ENCODE results near the gene SLC7A4.

The SLC7A4 gene

GRCh38 chr22:21038405-21038804, 6.0 kb upstream of the SLC7A4 start:
- DNase-seq: no peak

- DNase-seq: no peak
Measured at GRCh38 chr22:21034989-21035388, 2.6 kb upstream of the SLC7A4 start.

DNA sequence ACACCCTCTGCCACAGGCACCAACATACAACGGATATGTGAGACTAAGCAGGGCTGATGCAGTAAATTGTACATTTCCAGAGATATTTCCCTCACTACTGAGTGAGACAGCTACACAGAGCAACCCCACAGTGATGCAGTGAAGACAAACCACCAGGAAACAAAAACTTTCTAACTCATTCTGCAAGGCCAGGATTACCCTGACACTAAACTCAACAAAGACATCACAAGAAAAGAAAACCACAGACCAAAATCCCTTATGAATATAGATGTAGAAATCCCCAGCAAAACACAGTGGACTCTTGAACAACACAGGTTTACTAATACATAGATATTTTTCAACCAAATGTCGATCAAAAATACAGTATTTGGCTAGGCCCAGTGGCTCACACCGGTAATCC, 1.5 kb upstream of the SLC7A4 start:
- no peak for DNase-seq

- DNase-seq: no peak
Measured at GRCh38 chr22:21032868-21033688, 717 bp upstream of the SLC7A4 start.

- no peak for DNase-seq
Measured at GRCh38 chr22:21031545-21032036, 770 bp downstream of the SLC7A4 start.

DNA sequence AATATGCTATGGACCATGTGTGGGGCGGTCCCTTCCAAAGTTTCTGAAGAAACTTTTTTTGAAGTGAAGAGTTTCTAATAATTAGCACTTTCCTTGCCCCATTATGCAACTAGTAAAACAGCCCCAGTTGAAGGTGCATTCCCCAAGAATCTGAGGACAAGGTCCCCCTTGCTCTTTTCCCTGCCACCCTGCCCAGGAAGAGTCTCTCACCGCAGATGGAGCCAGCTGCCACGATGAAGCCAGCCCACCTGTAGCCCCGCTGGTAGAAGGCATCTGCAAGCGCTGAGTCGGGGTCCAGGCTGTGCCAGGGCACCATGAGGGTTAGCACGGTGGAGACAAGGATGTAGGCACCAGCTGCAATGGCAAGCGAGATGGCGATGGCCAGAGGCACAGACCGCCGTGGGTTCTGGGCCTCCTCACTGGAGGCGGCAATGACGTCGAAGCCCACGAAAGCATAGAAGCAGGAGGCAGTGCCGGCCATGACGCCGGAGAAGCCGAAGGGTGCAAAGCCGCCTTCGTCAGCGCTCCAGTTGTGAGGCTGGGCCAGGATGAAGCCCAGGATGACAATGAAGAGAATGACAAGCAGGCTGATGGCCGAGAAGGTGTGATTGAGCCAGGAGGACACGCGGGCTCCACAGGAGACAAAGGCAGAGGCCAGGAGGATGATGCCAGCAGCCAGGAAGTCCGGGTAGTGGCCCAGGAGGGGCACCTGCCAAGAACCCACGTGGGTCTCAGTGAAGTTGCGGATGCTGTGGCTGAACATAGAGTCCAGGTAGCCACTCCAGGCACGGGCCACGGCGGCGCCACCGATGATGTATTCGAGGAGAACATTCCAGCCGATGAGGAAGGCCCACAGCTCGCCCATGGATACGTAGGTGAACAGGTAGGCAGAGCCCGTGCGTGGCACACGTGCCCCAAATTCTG, 1.5 kb downstream of the SLC7A4 start:
- no peak for DNase-seq

- DNase-seq: no peak
Measured at GRCh38 chr22:21030032-21030431, 2.3 kb downstream of the SLC7A4 start.

GRCh38 chr22:21029486-21030025, 2.8 kb downstream of the SLC7A4 start:
- DNase-seq: no peak

- no peak for DNase-seq
Measured at GRCh38 chr22:21028277-21029251, 3.8 kb downstream of the SLC7A4 start.

DNA sequence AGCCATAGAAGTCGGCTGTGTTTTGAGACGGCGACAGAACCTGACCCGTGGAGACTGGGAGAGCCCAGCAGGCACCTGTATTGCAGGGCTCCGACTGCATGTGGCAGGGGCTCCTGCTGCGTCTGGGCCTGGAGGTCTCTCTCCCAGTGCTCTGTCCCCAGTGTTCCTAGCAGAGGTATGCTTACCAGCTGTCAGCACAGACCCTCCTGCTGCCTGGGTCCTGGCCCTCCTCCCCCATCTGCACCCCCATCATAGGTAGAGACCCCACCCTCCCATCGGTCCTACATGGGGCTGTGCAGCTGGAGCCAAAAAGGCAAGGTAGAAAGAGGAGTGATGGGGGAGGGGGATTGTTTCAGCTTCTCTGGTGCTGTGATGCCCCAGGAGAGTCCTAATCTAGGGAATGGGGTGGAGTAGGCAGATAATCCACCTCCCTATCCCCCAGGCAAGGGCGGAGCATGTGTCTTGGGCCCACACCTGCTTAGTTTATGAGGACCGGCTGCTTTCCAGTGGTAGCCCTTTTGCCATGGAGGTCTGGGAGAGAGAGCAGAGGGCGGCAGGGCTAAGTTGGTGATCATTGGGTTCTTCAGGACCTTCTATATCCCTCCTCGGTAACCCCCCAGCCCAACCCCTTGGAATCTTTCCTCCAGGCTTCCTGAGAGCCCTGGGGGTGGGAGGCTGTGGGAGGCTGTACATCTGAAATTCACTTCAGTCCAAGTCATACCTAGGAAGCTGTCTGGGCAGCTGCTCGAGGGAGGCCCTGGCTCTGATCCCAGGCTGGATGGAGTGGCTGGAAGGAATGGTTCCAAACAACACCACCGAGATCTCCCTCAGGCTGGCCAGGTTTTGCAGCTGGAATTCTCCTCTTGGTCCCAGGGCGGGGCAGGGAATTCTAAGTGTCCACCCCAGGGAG, 5.3 kb downstream of the SLC7A4 start:
- DNase-seq: no peak

DNA sequence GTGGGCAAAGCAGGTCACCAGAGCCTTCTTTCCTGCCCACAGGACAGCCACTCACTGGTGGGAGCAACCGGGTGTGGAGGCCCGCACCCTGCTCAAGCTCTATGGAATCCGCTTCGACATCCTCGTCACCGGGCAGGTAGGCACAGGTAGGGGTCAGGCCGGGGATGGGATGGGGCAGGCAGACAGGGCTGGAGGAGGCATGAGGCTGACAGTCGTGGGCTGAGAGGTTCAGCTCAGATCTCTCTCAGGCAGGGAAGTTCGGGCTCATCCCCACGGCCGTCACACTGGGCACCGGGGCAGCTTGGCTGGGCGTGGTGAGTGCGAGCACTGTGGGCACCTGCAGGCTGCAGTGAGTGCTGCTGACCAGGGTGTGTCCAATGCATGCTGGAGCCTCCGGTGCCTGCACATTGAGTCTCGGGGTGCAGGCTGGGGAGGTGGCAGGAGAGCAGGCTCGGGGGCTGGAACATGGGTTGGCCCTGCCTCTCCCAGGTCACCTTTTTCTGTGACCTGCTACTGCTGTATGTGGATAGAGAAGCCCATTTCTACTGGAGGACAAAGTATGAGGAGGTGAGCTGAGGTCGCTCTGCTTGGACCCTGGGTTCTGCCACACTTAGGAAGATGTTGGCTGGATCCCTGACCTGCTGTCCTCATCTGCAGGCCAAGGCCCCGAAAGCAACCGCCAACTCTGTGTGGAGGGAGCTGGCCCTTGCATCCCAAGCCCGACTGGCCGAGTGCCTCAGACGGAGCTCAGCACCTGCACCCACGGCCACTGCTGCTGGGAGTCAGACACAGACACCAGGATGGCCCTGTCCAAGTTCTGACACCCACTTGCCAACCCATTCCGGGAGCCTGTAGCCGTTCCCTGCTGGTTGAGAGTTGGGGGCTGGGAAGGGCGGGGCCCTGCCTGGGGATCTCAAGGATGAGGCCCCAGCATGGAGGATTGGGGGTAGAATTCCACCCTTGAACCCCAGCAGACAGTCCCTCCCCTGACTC, 6.3 kb downstream of the SLC7A4 start:
- no peak for DNase-seq

GRCh38 chr22:21025266-21025665, 7.1 kb downstream of the SLC7A4 start:
- no peak for DNase-seq

DNA sequence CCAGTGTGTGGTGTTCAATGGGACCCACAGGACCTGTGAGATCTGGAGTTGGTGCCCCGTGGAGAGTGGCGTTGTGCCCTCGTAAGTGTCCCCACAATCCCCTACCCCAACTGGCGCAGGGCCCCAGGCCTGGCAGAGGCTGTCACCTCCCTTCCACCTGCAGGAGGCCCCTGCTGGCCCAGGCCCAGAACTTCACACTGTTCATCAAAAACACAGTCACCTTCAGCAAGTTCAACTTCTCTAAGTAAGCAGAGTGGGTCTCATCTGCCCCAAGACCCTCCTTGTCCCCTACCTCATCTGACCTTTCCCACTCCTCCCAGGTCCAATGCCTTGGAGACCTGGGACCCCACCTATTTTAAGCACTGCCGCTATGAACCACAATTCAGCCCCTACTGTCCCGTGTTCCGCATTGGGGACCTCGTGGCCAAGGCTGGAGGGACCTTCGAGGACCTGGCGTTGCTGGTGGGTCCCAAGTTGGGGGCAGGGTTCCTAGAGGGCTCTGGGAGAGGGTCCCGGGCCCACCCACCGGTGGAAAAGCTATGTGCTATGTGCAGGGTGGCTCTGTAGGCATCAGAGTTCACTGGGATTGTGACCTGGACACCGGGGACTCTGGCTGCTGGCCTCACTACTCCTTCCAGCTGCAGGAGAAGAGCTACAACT, 9.3 kb downstream of the SLC7A4 start:
- no peak for DNase-seq

GRCh38 chr22:21022507-21022906, 9.9 kb downstream of the SLC7A4 start:
- no peak for DNase-seq

- DNase-seq: no peak
Measured at GRCh38 chr22:21020802-21021429, 11.4 kb downstream of the SLC7A4 start.

DNA sequence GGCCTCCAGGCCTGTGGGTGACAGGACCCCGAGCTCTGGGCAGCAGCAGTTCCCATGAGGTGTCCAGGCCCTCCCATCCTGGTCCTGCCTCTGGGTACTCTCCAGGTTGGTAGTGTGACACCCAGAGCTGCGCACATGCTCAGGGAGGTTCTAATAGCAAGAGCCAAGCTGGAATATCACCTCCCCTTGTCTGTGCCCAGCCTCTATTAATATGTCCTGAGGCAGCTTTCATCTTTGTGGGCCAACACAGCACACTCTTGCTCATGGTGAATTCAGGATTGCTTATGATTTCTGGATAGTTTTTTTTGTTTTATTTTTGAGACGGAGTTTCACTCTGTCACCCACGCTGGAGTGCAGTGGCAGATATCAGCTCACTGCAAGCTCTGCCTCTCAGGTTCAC, 14.0 kb downstream of the SLC7A4 start:
- no peak for DNase-seq

DNA sequence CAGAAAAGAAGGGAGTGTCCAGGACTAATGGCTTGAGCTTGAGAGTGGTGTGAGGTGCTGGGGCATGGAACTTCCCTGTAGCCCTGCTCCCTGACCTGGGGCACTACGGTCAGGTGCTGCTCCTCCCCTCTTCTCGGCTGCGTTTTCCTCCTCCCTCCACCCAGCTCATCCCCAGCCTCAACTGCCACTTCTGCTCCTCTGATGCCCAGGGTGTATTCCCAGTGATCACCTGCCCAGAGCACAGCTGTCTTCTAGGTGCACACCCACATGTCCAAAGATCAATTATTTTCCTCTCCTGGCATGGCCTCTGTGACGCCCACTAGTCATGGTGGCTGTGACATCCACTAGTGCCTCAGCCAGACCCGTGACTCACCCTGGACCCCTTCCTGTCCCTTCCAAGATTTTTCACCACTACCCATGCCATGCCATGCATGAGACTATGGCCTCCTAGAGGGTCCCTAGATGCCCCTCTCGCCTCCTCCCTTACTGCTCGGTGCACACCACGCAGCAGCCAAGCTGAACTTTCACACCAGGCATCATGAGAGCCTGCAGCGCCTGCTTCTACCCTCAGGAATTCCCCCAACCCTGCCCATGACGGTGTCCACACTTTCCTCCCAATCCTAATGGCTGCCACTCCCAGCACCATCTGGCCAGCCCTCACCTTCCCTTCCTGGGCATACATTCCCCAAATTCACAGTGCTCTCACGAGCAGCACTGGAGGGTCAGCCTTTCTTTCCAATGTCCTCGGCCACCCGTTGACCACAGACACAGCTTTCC, 15.5 kb downstream of the SLC7A4 start:
- DNase-seq: no peak

GRCh38 chr22:21015466-21016006, 16.8 kb downstream of the SLC7A4 start:
- DNase-seq: no peak

All from effector CD8-positive, alpha-beta T cell (primary cell).